Duodenal mucosa (tissue), 2 donors: Measurements from ENCODE around the gene MMS22L.
"Not testable (repeated sequence)": the region's sequence is repeated elsewhere in the genome, so short reads cannot be mapped to it uniquely, and the experiment has no call there.

Experiments
- H3K27ac ChIP-seq: one replicate; pipeline ENCODE4 v1.7.0; 2013; ENCODE audit warnings: low read depth, low read length
- H3K27me3 ChIP-seq, 2 donors: one replicate each; pipeline ENCODE4 v1.7.0; 2013; ENCODE audit warnings: low read length in 2 of 2, control low read depth in 1 of 2; ENCODE audit not compliant: insufficient read depth in 2 of 2, control insufficient read depth in 1 of 2
- H3K36me3 ChIP-seq, 2 donors: one replicate each; pipeline ENCODE4 v1.7.0; 2013; ENCODE audit warnings: low read length in 2 of 2, control low read depth in 1 of 2; ENCODE audit not compliant: insufficient read depth in 2 of 2, control insufficient read depth in 1 of 2
- H3K4me1 ChIP-seq, 2 donors: one replicate each; pipeline ENCODE4 v1.7.0; 2013; ENCODE audit warnings: low read length in 2 of 2, control low read depth in 1 of 2; ENCODE audit not compliant: insufficient read depth in 2 of 2, control insufficient read depth in 1 of 2
- H3K4me3 ChIP-seq, 2 donors: one replicate each; pipeline ENCODE4 v1.7.0; 2013; ENCODE audit warnings: low read length in 2 of 2, low read depth in 1 of 2
- H3K9ac ChIP-seq, 2 donors: one replicate each; pipeline ENCODE4 v1.7.0; 2013; ENCODE audit warnings: low read length in 2 of 2, low read depth in 1 of 2
- H3K9me3 ChIP-seq, 2 donors: one replicate each; pipeline ENCODE4 v1.7.0; 2013; ENCODE audit warnings: low read length in 2 of 2, control low read depth in 1 of 2; ENCODE audit not compliant: control insufficient read depth in 1 of 2

MMS22L gene

GRCh38 chr6:97155447-97155846 lies 127.6 kb downstream of the MMS22L start:
- H3K4me1 ChIP-seq, H3K4me3 ChIP-seq, H3K9me3 ChIP-seq, H3K27me3 ChIP-seq, H3K27ac ChIP-seq, H3K9ac ChIP-seq: not testable (repeated sequence)
- H3K36me3 ChIP-seq = peaks cover 0 to 12% of the 10 kb centered on the region in 2 donors

- no peaks in the 10 kb centered on the region for H3K27me3 ChIP-seq
- H3K9ac ChIP-seq = no peak overlapping the region
- peaks cover 0 to 11% of the 10 kb centered on the region in 2 donors for H3K36me3 ChIP-seq
- no peak overlapping the region for H3K4me3 ChIP-seq
- H3K9me3 ChIP-seq = no peaks in the 10 kb centered on the region
- no peak overlapping the region for H3K27ac ChIP-seq
- H3K4me1 ChIP-seq = no peaks in the 10 kb centered on the region
Measured at GRCh38 chr6:97154015-97154414, 129.0 kb downstream of the MMS22L start.

GRCh38 chr6:97151601-97152000 lies 131.4 kb downstream of the MMS22L start:
- Histone ChIP-seq H3K36me3 (peaks cover 0 to 19% of the 10 kb centered on the region in 2 donors), H3K4me3 (no peak overlapping the region), H3K9ac (no peak overlapping the region), H3K4me1 (no peaks in the 10 kb centered on the region), H3K27me3 (no peaks in the 10 kb centered on the region), H3K27ac (no peak overlapping the region), H3K9me3 (no peaks in the 10 kb centered on the region)

DNA sequence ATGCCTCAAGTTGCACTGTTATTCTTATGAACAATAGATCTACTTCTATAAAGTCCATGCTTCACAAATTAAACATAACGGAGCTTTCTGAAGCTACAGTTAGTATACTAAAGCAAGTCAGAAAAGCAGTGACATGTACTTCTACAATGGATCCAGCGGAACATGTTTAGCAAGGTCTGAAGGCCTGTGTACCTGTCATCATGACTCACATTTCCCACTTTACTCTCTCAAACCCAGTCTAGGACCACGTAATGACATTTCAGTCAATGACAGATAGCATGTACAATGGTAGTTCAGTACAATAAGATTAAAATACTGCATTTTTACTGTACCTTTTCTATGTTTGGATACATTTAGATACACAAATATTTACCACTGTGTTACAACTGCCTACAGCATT lies 132.1 kb downstream of the MMS22L start:
- Histone ChIP-seq H3K27ac (no peak overlapping the region), H3K9me3 (no peaks in the 10 kb centered on the region), H3K36me3 (peaks cover 0 to 19% of the 10 kb centered on the region in 2 donors), H3K9ac (no peak overlapping the region), H3K4me1 (no peaks in the 10 kb centered on the region), H3K4me3 (no peak overlapping the region), H3K27me3 (no peaks in the 10 kb centered on the region)

- Histone ChIP-seq H3K9ac (no peak overlapping the region), H3K27me3 (no peaks in the 10 kb centered on the region), H3K27ac (no peak overlapping the region), H3K9me3 (no peaks in the 10 kb centered on the region), H3K4me1 (no peaks in the 10 kb centered on the region), H3K36me3 (peaks cover 0 to 19% of the 10 kb centered on the region in 2 donors), H3K4me3 (no peak overlapping the region)
Measured at GRCh38 chr6:97147421-97147820, 135.6 kb downstream of the MMS22L start.

- no peaks in the 10 kb centered on the region for H3K9me3 ChIP-seq
- no peaks in the 10 kb centered on the region for H3K27me3 ChIP-seq
- H3K4me1 ChIP-seq = no peaks in the 10 kb centered on the region
- no peak overlapping the region for H3K4me3 ChIP-seq
- no peak overlapping the region for H3K9ac ChIP-seq
- H3K36me3 ChIP-seq = peaks cover 0 to 13% of the 10 kb centered on the region in 2 donors
- no peak overlapping the region for H3K27ac ChIP-seq
Measured at GRCh38 chr6:97145691-97146090, 137.3 kb downstream of the MMS22L start.

- no peak overlapping the region for H3K4me3 ChIP-seq
- H3K9me3 ChIP-seq = no peaks in the 10 kb centered on the region
- no peak overlapping the region for H3K27ac ChIP-seq
- no peaks in the 10 kb centered on the region for H3K36me3 ChIP-seq
- no peak overlapping the region for H3K9ac ChIP-seq
- no peaks in the 10 kb centered on the region for H3K4me1 ChIP-seq
- H3K27me3 ChIP-seq = no peaks in the 10 kb centered on the region
Measured at GRCh38 chr6:97141756-97142155, 141.3 kb downstream of the MMS22L start.

DNA sequence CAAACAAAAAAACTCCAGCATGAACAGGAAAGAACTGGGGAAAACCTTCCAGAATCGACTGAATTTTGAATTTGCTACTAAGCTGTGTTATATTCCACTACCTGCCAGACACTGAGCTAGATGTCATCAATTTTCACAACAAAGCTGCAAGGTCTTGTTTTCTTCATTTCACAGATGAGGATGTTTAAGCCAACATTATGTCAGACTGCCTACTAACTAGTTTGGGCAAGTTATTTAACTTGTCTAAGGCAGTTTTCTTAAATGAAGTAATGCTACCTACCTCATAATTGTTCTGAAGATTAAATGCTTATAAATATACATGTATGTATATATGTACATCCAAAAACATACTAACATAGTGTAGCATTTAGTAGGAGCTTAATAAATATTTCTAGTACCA lies 144.4 kb downstream of the MMS22L start:
- no peaks in the 10 kb centered on the region for H3K36me3 ChIP-seq
- no peaks in the 10 kb centered on the region for H3K27me3 ChIP-seq

DNA sequence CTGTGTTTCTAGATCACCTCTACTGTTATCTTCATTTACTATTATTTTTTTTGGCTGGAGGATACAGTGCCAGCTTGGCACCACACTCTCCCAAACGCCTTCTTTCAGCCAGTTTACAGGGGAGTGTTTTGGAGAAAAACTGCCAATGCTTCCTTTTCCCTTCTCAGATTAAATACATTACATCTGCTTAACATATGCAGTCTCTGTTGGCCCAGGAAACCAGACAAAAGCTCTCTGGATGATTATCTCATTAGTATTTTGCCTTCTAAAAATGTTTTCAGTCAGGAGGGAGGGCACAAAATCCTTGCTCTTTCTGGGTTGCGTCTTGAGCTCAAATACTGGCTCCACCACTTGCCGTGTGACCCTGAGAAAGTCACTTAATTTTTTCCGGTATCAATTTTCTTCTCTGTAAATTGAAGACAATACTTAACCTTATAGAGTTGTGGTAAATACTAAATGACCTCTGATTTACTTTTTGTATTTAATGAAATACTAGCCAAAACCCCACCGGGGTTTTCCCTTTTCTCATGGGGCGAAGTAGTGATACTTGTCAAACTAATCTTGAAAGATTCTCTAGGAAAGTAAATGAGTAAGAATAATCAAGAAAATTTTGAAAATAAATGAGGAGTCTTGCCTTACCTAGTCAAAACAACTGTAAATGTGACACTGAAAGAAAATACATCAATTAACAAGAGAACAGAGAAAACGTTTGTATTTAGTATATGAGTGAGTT lies 146.2 kb downstream of the MMS22L start:
- H3K4me1 ChIP-seq = no peaks in the 10 kb centered on the region
- H3K9ac ChIP-seq = no peak overlapping the region
- no peaks in the 10 kb centered on the region for H3K27me3 ChIP-seq
- no peak overlapping the region for H3K4me3 ChIP-seq
- no peaks in the 10 kb centered on the region for H3K9me3 ChIP-seq
- H3K36me3 ChIP-seq = no peaks in the 10 kb centered on the region
- no peak overlapping the region for H3K27ac ChIP-seq

More for the DNA sequence above, 144.4 kb downstream of the MMS22L start:
- Histone ChIP-seq H3K4me3 (no peak overlapping the region), H3K4me1 (no peaks in the 10 kb centered on the region), H3K9ac (no peak overlapping the region), H3K9me3 (no peaks in the 10 kb centered on the region), H3K27ac (no peak overlapping the region)

- no peak overlapping the region for H3K4me3 ChIP-seq
- no peak overlapping the region for H3K9ac ChIP-seq
- H3K27ac ChIP-seq = no peak overlapping the region
- H3K9me3 ChIP-seq = no peaks in the 10 kb centered on the region
- no peaks in the 10 kb centered on the region for H3K27me3 ChIP-seq
- no peaks in the 10 kb centered on the region for H3K4me1 ChIP-seq
- no peaks in the 10 kb centered on the region for H3K36me3 ChIP-seq
Measured at GRCh38 chr6:97133067-97133466, 149.9 kb downstream of the MMS22L start.
